Measurements from ENCODE around the gene VSNL1. TPM values are rescaled to one million over a fixed set of nuclear protein-coding genes. Genes with fewer than 3 reads are reported as not detected.

Gene VSNL1
- total and polyA plus RNA-seq, 5 donors, result 26.5 to 39.3 (median 36.8) TPM

DNA sequence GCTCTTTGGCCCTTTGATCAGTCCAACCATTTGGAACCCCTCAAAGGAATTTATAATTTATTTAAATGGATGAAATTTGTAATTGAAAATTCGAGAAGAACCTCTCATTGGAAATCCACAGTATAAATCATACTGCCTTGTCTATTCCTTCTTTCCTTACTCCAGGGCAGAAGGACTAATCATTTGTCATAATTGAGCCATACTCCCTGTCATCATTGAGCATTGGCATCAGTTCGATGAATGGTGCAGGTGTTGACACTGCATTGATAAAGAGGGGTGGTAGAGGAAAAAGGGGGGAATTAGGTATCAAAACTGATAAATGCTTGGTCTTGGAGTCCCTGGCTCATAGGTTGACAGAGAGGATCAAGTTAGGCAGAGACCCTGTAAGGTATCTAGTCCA, 2.0 kb downstream of the VSNL1 start:
- intact Hi-C loops (cut with DNase I), result loop anchor here in 1 of 4 donors (10.0 kb wide), 1 partner anchor 102 kb away; no protein-coding TSS in a partner anchor
- no peak for ATAC-seq
- H3K9me3 ChIP-seq (ENCODE audit: control insufficient read depth, low read length), result no peaks in the 10 kb centered on the region
- no peak for DNase-seq
- no peaks in the 10 kb centered on the region for H3K4me1 ChIP-seq (ENCODE audit: control insufficient read depth, insufficient read depth, low read length)
- no peaks in the 10 kb centered on the region for H3K27me3 ChIP-seq (ENCODE audit: control insufficient read depth, insufficient read depth)
- 69% methylated on average over 2 of the region's 2 CpGs for WGBS
- no peak overlapping the region for H3K4me3 ChIP-seq (ENCODE audit: low read length)
- no peak overlapping the region for H3K27ac ChIP-seq (ENCODE audit: low read length)

DNA sequence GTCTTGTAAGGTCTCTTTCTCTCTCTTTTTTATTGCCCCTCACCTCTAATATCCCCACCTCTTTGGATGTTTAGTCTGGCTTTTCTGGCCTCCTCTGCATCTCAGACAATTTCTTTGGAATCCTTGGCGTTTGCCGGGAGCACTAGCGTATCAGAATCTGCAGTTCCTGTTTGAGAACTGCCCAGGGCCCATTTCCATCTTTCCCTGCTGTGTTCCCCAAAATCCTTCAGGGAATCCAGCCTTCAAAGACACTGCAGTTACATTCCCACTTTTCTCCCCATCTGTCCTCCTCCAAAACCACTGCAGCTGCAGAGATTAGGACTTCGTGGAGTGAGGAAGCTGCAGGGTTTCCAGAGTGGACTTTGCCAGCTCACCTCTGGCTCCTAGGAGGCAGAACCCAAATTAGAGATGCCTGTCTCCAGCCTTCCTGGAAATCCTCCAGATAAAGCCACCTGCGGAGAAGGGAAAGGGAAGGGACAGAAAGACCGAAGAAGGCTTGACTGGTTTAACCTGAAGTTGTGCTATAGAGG, 2.7 kb downstream of the VSNL1 start:
- DNase-seq, result no peak
- H3K4me1 ChIP-seq (ENCODE audit: control insufficient read depth, insufficient read depth, low read length), result no peaks in the 10 kb centered on the region
- 39% methylated on average over 6 of the region's 6 CpGs for WGBS
- no peaks in the 10 kb centered on the region for H3K9me3 ChIP-seq (ENCODE audit: control insufficient read depth, low read length)
- intact Hi-C loops (cut with DNase I), result loop anchor here in 1 of 4 donors (10.0 kb wide), 1 partner anchor 102 kb away; no protein-coding TSS in a partner anchor
- no peak overlapping the region for H3K4me3 ChIP-seq (ENCODE audit: low read length)
- H3K27ac ChIP-seq (ENCODE audit: low read length), result no peak overlapping the region
- no peaks in the 10 kb centered on the region for H3K27me3 ChIP-seq (ENCODE audit: control insufficient read depth, insufficient read depth)
- ATAC-seq, result no peak

DNA sequence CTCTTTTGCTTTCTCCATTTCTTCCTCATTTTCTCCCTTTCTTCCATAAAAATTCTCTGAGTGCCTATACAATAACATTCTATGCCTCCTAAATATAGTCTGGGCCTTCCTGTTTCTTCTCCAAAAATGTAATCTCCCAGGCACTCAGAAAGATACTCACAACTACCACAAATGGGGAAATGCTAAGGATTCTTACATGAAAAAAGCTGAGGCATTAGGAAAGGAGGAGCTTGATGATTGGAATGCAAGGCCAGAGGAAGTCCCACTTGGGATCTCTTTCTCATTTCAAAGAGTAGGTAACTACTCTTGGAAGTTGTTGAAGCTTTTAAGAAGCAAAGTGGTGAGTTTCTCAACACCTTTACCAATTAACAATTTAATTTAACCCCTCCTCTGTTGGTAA, 3.4 kb downstream of the VSNL1 start:
- Histone ChIP-seq H3K9me3 (ENCODE audit: control insufficient read depth, low read length) (no peaks in the 10 kb centered on the region), H3K4me3 (ENCODE audit: low read length) (no peak overlapping the region), H3K27me3 (ENCODE audit: control insufficient read depth, insufficient read depth) (no peaks in the 10 kb centered on the region), H3K27ac (ENCODE audit: low read length) (no peak overlapping the region), H3K4me1 (ENCODE audit: control insufficient read depth, insufficient read depth, low read length) (no peaks in the 10 kb centered on the region)
- intact Hi-C loops (cut with DNase I), result loop anchor here in 1 of 4 donors (10.0 kb wide), 1 partner anchor 101 kb away; no protein-coding TSS in a partner anchor
- no peak for ATAC-seq
- no peak for DNase-seq

DNA sequence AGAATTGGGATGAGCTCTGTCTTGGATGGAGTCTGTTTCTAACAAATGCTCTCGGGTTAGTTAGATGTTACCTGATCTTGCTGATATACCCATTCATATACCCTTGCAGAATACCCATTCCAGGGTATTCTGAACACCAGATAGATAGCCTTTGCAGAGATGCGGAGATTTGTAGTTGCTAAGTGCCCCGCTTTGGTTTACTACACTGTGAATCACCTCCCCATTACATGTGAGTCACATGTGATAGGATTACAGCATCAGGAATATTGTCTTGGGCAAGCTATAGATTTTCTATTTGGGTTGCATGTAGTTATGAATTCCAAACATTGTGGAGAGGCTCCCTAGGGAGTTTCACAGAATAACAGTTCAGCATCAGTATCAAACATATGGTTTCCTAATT, 3.8 kb downstream of the VSNL1 start:
- H3K9me3 ChIP-seq (ENCODE audit: control insufficient read depth, low read length), result no peaks in the 10 kb centered on the region
- H3K27me3 ChIP-seq (ENCODE audit: control insufficient read depth, insufficient read depth), result no peaks in the 10 kb centered on the region
- no peak overlapping the region for H3K27ac ChIP-seq (ENCODE audit: low read length)
- ATAC-seq (no peak), DNase-seq (no peak)
- intact Hi-C loops (cut with DNase I), result loop anchor here in 1 of 4 donors (10.0 kb wide), 1 partner anchor 101 kb away; no protein-coding TSS in a partner anchor
- WGBS, result 81% methylated on average over 3 of the region's 3 CpGs
- no peaks in the 10 kb centered on the region for H3K4me1 ChIP-seq (ENCODE audit: control insufficient read depth, insufficient read depth, low read length)
- H3K4me3 ChIP-seq (ENCODE audit: low read length), result no peak overlapping the region

DNA sequence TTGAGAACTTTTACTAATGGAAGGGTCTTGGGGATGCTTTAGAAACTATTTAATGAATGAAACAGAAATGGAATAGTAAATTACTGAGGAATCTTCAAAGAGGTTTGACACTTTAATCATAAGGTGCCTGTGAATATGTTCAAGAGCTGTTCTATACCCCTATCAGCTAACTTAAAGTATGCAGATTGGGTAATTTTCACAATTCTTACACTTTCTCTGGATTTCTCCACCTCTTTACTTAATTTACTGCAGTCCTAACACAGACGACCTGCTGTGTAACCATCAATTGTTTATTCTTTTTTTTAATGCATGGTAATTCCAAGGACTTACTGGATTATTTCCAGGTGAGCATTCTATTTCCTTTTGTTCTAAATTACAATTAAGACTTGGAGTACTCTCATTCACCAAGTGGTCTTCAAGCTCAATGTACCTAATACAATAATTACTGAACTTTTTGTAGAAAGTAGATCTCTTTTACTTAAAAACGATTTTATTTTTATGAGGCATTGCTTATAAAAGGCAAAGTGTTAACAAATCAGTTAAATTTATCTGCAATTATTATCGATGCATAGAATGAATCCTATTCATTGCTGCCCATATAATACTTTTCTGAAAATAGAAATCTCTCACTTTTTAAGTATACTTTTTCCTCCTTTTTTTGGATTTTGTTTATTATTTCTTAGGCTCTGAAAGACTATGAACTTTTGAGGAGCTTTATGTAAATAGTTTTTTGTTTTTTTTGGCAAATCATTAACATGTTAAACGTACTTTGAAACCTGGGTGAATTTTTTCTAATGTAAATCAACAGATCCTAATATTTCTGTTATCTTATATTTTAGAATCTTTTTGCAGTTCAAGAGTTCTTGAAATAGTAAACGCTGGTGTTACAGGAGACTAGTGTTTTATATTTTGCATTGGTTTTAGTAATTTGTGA, 5.5 kb downstream of the VSNL1 start:
- H3K4me3 ChIP-seq (ENCODE audit: low read length), result no peak overlapping the region
- H3K9me3 ChIP-seq (ENCODE audit: control insufficient read depth, low read length), result no peaks in the 10 kb centered on the region
- no peaks in the 10 kb centered on the region for H3K4me1 ChIP-seq (ENCODE audit: control insufficient read depth, insufficient read depth, low read length)
- H3K27ac ChIP-seq (ENCODE audit: low read length), result no peak overlapping the region
- no peak for DNase-seq
- intact Hi-C loops (cut with DNase I), result loop anchor here in 1 of 4 donors (10.0 kb wide), 1 partner anchor 99 kb away; no protein-coding TSS in a partner anchor
- WGBS, result 60% methylated on average over 5 of the region's 5 CpGs
- no peak for ATAC-seq
- no peaks in the 10 kb centered on the region for H3K27me3 ChIP-seq (ENCODE audit: control insufficient read depth, insufficient read depth)

DNA sequence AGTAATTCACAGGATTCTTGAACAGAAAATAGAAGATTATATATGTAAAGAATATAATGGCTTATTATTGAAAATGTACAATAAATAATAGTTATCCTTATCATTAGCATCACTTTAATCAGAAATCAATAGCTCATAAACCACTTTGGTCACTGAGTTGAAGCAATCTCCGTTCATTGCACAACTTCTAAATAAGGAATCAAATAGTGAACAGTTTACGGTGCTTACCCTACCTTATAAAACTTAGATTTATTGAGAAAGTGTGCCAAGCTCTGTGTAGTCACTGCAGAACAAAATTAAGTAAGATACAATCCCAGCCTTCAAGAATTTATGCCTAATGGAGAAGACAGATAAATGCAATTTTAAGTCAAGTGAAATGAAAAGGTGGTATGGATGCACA, 6.7 kb downstream of the VSNL1 start:
- no peaks in the 10 kb centered on the region for H3K9me3 ChIP-seq (ENCODE audit: control insufficient read depth, low read length)
- DNase-seq, result no peak
- no peak for ATAC-seq
- no peaks in the 10 kb centered on the region for H3K4me1 ChIP-seq (ENCODE audit: control insufficient read depth, insufficient read depth, low read length)
- H3K27me3 ChIP-seq (ENCODE audit: control insufficient read depth, insufficient read depth), result no peaks in the 10 kb centered on the region
- no peak overlapping the region for H3K27ac ChIP-seq (ENCODE audit: low read length)
- intact Hi-C loops (cut with DNase I), result loop anchor here in 1 of 4 donors (10.0 kb wide), 1 partner anchor 98 kb away; no protein-coding TSS in a partner anchor
- 86% methylated on average over 2 of the region's 2 CpGs for WGBS
- H3K4me3 ChIP-seq (ENCODE audit: low read length), result no peak overlapping the region

DNA sequence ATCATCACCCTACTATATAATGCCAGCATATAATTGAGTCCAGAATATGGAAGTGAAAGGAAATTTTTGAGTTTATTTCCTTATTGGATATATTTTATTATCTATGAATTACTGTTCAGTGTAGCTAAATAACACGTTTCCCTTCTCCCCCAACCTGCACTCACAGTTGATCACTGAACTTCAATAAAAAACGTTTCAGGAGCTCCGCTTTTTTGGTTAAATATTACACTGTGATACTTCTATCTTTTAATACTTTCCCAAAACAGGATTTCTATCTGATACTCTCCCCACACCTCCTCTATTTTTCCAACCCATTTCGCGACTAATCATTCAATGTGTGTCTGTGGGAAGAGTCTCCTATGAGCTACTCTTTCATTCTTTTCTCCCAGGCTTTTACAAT, 7.2 kb downstream of the VSNL1 start:
- no peaks in the 10 kb centered on the region for H3K4me1 ChIP-seq (ENCODE audit: control insufficient read depth, insufficient read depth, low read length)
- WGBS, result 67% methylated on average over 5 of the region's 5 CpGs
- no peak overlapping the region for H3K4me3 ChIP-seq (ENCODE audit: low read length)
- H3K27me3 ChIP-seq (ENCODE audit: control insufficient read depth, insufficient read depth), result no peaks in the 10 kb centered on the region
- H3K9me3 ChIP-seq (ENCODE audit: control insufficient read depth, low read length), result no peaks in the 10 kb centered on the region
- no peak for DNase-seq
- no peak for ATAC-seq
- intact Hi-C loops (cut with DNase I), result loop anchor here in 1 of 4 donors (10.0 kb wide), 1 partner anchor 97 kb away; no protein-coding TSS in a partner anchor
- H3K27ac ChIP-seq (ENCODE audit: low read length), result no peak overlapping the region

DNA sequence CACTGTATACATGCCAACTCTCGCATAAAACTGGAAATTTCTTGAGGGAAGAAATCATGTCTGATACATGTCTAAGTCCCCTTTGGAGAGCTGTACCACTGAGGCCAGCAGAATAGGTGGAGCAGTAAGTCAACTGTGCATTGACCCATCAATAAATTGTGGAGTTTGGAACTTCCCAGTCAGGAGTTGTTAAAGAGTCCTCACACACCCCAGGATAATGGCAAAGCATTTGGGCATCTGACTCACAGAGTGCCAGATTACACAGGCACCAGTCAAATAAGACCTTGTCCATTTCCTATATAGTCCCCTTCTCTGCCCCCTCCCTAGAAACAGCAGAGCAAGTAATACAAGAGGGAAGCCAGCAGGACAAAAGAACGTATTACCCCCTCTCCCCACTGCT, 10.4 kb downstream of the VSNL1 start:
- intact Hi-C loops (cut with DNase I), result no loop called here
- ATAC-seq (no peak), DNase-seq (no peak)
- H3K4me3 ChIP-seq (ENCODE audit: low read length), result no peak overlapping the region
- H3K27ac ChIP-seq (ENCODE audit: low read length), result no peak overlapping the region
- no peaks in the 10 kb centered on the region for H3K9me3 ChIP-seq (ENCODE audit: control insufficient read depth, low read length)
- 85% methylated on average over 2 of the region's 2 CpGs for WGBS
- H3K4me1 ChIP-seq (ENCODE audit: control insufficient read depth, insufficient read depth, low read length), result no peaks in the 10 kb centered on the region
- no peaks in the 10 kb centered on the region for H3K27me3 ChIP-seq (ENCODE audit: control insufficient read depth, insufficient read depth)

DNA sequence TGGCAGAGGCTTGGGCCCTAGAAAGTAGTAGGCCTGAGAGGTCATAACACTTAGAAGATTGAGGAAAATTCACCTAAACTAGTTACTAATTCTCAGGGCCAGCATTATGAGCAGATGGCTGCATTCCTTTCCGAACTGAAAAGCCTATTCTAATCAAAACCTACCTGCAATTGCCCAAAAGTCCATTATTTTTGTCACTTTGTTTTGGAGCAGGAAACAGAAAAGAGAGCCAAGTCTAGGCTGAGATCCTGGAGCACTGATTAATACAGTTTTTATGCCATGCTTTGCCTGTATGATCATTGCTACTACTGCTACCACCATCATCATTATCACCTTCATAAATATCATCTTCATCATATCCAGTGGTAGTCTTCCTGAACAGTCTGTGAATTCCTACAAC, 14.7 kb downstream of the VSNL1 start:
- Histone ChIP-seq H3K4me3 (ENCODE audit: low read length) (no peak overlapping the region), H3K27ac (ENCODE audit: low read length) (no peak overlapping the region), H3K9me3 (ENCODE audit: control insufficient read depth, low read length) (no peaks in the 10 kb centered on the region), H3K27me3 (ENCODE audit: control insufficient read depth, insufficient read depth) (no peaks in the 10 kb centered on the region), H3K4me1 (ENCODE audit: control insufficient read depth, insufficient read depth, low read length) (no peaks in the 10 kb centered on the region)
- 75% methylated on average over 1 of the region's 1 CpG for WGBS
- DNase-seq (no peak), ATAC-seq (no peak)
- intact Hi-C loops (cut with DNase I), result no loop called here

DNA sequence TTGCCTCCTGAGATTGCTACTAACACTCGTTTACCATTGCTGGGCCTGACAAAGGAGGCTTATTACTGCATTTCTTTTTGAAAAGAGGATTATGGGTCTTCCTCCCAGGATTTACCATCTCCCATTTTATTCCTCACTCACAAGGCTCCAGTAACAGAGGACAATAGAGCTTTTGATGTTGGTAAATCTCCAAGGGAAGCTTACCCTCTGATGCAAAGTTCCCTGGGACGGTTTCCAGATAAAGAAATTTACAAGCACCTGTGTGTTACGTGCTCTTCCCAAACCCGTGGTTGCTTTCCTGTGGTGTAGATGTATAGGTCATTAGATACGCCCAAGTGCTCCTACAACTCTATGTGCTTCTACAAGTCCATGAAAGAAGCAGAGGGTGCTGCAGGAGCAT, 17.1 kb downstream of the VSNL1 start:
- Histone ChIP-seq H3K4me1 (ENCODE audit: control insufficient read depth, insufficient read depth, low read length) (no peaks in the 10 kb centered on the region), H3K27ac (ENCODE audit: low read length) (no peak overlapping the region), H3K27me3 (ENCODE audit: control insufficient read depth, insufficient read depth) (no peaks in the 10 kb centered on the region), H3K4me3 (ENCODE audit: low read length) (no peak overlapping the region), H3K9me3 (ENCODE audit: control insufficient read depth, low read length) (no peaks in the 10 kb centered on the region)
- 58% methylated on average over 5 of the region's 5 CpGs for WGBS
- intact Hi-C loops (cut with DNase I), result no loop called here
- ATAC-seq (no peak), DNase-seq (no peak)

DNA sequence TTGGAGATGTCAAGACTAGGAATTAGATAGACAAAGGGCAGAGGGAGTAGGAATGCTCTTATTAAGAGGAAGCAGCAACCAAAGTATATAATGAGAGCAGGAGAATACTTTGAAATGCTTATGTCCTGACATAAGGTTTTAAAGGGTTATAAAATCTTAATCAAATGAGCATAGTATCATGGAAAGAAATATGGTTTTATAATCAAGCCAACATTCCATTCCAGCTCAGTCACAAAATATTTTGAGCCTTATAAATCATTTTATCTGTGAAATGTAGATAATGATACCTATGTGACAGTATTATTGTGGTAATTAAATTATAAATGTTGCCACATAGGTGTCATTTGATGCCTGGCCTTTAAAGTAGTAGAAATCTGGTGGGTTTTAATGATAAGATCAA, 17.6 kb downstream of the VSNL1 start:
- no peaks in the 10 kb centered on the region for H3K4me1 ChIP-seq (ENCODE audit: control insufficient read depth, insufficient read depth, low read length)
- intact Hi-C loops (cut with DNase I), result no loop called here
- ATAC-seq (no peak), DNase-seq (no peak)
- no peaks in the 10 kb centered on the region for H3K9me3 ChIP-seq (ENCODE audit: control insufficient read depth, low read length)
- no peaks in the 10 kb centered on the region for H3K27me3 ChIP-seq (ENCODE audit: control insufficient read depth, insufficient read depth)
- H3K4me3 ChIP-seq (ENCODE audit: low read length), result no peak overlapping the region
- H3K27ac ChIP-seq (ENCODE audit: low read length), result no peak overlapping the region

All from right cardiac atrium (tissue), 5 donors.